Hematopoietic multipotent progenitor cell treated with erythropoietin and hydrocortisone succinate and interleukin-3 and kit ligand, for 6 days (in vitro differentiated cells): ENCODE results near the gene EP400.

ENCODE experiments used
- DNase-seq: peaks from one replicate; pipeline ENCODE4 v3.0.0-alpha.2; 2015

Gene EP400

DNA sequence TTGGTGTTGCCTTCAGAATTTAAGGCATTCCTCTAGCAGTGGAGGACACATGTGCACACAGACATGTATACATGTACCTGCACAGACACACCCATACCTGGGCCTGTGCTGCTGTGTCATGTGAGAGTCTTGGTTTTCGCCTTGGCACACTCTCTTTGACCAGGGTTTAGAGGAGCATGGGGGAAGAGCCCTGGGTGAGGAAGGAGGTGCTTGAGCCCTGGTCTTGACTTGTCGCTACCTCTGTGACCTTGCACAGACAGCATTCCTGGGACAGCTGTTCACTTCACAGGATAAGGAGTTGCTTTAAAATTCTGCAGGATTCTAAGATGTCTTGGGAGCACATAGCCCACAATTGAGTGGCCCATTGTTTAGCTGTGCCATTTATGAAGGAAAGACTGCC, 99.7 kb downstream of the EP400 start:
- no peak for DNase-seq

DNA sequence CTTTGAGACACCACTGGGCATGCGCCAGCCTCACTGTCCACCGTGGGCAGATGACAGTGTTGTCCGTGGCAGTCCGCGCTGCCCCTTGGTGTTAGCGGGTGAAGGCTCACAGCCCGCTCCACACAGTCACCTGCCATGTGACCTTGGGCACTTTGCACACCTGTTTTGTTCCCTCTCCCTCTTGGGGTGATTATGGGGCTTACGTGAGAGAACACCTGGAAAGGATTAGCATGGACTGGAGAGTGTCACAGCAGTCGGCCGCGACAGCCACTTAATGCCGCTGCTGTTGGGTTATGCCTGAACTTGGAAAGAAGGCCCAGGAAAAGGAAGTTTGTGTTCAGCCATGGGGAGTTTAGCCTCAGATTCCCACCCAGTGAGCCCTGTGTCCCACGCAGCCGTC, 100.1 kb downstream of the EP400 start:
- DNase-seq: no peak

DNA sequence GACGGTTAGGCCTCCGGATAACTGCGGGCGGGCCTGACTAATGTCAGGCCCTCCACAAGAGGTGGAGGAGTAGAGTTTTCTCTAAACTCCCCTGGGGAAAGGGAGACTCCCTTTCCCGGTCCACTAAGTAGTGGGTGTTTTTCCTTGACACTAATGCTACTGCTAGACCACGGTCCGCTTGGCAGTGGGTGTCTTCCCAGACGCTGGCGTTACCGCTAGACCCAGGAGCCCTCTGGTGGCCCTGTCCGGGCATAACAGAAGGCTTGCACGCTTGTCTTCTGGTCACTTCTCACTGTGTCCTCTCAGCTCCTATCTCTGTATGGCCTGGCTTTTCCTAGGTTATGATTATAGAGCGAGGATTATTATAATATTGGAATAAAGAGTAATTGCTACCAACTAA, 102.0 kb downstream of the EP400 start:
- peak; percentile 45 for DNase-seq

DNA sequence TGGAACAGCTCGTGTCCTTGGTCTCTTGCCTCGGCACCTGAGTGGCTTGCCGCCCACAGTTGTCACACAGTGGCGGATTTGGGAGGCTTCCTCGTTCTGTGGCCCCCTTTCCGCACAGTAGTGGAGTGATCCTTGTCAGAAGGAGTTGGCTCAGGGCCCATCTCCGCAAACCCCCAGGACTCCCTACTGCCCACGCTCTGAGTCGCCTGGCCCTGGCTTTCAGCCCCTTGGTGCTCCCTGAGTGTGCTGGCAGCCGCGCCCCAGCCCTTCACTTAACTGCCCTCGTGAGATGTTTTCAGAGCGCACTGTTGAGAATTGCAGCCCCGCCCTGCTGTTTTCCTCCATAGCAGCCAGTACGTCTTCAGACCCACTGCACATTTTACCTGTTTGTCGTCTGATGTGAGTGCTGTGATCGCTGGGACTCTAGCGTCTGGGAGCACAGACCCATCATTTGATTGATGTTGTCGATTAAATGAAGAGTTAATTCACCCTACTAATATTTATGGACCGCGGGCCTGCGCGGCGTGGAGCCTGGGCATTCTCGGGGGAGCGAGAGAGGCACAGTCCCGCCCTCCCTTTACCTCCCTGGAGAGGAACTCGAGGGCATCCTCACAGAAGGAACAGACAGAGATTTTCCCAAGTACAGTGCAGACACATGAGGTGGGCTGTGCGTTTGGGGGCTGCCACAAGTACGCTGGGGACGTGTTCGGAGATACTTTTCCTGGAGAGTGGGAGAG, 102.6 kb downstream of the EP400 start:
- no peak for DNase-seq

DNA sequence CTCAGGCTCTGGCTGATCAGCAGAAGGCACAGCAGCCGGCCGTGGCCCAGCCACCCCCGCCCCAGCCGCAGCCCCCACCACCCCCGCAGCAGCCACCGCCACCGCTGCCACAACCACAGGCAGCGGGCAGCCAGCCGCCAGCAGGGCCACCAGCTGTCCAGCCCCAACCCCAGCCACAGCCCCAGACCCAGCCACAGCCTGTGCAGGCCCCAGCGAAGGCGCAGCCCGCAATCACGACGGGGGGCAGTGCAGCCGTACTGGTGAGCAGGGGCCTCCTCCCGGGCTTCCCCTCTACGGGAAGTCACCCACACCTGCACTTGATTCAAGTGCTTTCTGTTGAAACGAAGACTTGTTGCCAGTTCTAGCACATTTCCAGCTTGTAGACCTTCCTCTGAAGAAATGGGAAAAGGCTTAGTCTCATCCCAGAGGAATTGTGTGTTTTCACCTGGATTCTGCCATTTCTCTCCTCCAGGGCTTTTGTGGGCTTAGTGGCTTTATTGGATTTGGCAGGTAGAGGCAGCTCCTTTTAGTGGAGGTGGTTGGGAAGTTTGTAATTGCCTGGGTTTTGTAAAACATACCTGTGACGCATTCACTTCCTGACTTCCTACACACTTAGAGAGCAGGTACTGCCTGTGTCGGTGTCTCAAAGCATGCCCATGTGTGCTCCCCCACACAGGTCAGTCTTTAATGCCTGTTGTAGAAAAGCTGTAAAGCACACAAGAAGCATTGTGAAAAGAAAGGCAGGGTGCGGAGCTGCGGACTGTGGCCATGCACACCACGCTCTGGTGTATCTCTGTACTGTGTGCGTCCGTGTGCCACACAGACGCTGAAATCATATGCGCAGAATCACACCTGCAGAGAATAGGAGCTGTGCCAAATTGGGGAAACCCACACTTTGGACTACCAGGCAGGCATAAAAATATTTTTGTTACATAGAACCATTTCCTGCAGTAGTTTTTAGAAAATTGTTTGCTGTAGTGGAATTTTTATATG, 103.9 kb downstream of the EP400 start:
- DNase-seq: no peak

DNA sequence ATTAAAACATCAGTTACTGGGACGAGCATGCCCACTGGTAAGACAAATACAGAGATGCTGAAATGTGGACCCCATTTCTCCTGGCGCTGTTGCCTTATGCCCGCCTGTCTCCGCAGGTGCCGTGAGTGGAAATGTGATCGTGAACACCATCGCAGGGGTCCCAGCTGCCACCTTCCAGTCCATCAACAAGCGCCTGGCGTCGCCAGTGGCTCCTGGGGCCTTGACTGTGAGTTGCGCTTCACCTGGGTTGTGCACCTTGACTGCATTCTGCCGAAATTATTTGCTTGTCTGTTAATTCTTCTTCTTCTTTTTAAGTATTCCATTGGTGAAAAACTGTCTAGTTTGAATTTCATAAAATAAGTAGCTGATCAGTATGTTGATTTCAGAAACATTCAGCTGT, 105.2 kb downstream of the EP400 start:
- DNase-seq: no peak

DNA sequence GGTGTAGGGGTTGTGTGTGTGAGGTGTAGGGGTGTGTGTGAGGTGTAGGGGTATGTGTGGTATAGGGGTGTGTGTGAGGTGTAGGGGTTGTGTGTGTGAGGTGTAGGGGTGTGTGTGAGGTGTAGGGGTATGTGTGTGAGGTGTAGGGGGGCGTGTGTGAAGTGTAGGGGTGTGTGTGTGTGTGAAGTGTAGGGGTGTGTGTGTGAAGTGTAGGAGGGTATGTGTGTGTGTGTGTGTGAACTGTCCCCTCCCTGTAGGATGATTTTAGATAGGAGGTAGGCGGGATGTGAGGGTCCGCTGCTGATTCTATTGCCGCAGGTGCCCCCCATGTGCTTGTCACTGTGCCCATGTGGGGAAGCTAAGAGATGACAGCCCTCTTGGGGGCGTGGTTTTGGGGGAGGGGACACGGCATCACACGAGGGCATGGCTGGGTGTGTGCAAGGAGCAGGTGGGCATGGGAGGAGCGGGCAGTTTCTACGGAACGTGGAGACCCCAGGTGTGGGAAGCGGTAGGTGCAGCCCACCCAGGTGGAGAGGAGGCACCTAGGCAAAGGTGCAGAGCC, 105.9 kb downstream of the EP400 start:
- DNase-seq: no peak

DNA sequence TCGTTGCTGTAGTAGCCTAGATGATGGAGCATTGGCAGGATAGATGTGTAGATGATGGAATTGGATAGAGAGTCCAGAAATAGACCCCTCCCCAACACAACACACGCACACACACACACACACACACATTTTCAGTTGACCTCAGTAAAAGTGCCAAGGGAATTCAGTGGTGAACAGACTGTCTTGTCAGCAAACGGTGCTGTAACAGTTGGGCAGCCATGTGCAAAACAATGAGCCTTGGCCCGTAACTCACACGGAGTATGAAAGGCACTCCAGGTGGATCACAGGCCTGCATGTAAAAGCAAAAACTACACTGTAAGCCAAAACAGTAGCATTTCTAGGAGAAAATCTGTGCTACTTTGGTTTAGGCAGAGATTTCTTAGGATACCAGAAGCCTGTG, 106.6 kb downstream of the EP400 start:
- no peak for DNase-seq

DNA sequence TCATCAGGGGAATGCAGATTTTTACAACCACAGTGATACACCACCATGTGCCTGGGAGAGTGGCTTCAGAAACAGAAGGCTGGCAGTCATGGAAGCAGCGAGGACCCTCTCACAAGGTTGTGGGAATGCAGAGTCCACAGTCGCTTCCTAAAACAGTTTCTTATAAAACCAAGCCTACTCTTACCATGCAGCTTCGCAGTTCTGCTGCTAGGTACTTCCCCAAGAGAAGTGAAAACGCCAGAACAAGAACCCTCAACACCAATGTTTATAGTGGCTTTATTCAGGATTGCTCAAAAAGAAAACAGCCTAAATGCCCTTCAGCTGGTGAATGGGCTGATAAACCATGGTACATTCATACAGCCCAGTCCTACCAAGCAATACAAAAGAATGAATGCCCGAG, 107.2 kb downstream of the EP400 start:
- no peak for DNase-seq

DNA sequence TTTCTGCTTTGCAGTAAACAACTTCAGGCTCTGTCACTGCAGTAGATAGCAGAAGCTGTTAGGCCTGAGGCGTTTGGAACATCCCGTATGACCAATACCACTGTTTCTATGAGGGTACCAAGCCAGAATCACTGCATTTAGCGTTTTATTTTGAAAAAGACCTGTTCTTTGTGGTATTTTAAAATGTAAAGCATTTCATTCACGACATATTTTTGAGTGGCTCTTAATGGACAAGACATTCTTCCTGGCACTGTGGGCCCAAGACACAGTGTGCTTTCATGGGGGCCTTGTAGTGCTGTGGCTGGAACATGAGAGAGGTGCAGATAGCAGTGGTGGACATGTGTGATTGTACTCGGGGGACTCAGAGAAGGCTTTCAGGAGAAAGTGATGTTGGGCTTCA, 107.9 kb downstream of the EP400 start:
- no peak for DNase-seq

DNA sequence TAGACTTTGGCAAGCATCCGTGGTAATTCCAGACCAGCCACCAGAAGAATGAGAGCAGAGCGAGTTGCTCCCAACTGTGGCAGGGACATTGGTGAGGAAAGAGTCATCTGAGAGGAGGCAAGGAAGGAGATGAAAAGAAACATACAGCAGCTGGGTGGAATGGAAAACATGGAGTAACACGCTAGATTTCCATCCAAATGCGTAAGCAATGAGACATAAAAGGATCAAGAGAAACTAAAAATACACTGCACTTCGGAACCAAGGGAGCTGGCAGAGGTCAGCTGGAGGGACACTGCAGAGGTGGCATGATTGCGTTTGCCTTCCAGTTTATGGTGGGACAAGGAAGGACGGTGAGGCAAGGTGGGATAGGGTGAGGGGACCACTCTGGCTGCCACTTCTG, 111.5 kb downstream of the EP400 start:
- DNase-seq: no peak

DNA sequence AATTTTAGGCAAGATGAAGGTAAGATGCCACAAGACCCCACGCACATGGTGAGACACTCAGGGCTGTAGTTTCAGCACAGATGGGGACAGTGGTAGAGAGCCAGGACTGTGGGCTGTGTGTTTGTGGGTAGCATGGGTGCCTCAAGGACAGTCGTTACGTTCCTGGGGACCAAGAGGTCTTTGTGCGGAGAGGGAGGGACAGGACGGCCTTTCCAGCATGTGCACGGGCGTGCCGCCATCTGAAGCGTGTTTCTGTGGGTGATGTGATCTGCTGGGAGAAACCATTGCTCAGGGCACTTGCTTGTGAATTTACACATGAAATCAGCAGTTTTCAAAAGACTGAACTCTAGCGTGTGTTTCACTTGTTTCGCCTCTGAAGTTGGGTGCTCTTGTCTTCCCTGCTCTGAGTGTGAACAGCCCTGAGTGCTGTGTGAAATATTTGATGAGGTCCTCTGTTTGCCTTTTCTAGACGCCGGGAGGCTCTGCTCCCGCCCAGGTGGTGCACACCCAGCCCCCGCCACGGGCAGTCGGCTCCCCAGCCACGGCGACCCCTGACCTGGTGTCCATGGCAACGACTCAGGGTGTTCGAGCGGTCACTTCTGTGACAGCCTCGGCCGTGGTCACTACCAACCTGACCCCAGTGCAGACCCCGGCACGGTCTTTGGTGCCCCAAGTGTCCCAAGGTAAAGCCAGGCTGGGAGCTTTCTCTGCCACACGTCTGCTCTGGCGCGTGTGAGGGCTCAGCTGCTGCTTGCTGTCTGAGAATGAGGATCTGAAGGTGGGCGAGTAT, 112.1 kb downstream of the EP400 start:
- DNase-seq: no peak

DNA sequence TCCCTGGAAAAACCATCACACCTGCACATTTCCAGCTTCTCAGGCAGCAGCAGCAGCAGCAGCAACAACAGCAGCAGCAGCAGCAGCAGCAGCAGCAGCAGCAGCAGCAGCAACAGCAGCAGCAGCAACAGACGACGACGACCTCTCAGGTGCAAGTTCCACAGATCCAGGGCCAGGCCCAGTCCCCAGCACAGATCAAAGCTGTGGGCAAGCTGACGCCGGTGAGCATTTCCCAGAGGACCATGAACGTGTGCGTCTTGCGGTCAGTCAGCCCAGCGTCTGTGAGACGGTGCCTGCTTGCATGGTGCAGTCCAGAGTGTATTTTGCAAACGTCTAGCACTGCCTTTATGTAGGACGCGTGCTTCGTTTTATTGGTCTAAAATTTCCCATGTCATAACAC, 112.7 kb downstream of the EP400 start:
- DNase-seq: no peak

DNA sequence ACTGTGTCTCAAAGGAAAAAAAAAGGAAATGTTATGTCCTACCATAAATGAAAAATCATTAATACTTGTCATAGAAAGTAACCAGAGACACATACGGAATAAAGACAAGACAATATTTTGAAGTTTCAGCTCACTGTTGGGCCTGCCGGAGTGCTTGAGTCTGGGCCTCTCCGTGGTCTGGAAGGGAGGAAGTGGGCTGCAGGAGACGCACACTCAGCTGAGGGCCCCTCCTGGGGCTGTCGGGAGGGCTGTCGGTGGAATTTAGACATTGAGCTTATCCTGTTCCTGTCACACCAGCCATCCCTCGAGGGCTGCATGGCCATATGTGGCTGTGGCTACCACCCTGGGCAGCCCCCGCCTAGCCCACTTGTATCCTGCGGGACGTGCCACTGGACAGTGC, 113.7 kb downstream of the EP400 start:
- DNase-seq: peak; percentile 12

DNA sequence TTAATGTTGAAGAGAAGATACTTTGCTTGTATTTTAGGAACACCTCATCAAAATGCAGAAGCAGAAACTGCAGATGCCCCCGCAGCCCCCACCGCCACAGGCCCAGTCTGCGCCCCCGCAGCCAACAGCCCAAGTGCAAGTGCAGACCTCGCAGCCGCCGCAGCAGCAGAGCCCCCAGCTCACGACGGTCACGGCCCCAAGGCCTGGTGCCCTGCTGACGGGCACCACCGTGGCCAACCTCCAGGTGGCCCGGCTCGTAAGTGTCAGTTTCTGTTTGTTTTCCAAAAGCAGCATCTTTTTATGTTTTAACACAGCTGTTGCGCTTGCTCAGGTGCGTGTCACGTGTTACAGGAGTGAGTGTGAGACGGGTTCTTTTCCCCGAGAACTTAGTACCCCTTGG, 114.9 kb downstream of the EP400 start:
- DNase-seq: no peak

DNA sequence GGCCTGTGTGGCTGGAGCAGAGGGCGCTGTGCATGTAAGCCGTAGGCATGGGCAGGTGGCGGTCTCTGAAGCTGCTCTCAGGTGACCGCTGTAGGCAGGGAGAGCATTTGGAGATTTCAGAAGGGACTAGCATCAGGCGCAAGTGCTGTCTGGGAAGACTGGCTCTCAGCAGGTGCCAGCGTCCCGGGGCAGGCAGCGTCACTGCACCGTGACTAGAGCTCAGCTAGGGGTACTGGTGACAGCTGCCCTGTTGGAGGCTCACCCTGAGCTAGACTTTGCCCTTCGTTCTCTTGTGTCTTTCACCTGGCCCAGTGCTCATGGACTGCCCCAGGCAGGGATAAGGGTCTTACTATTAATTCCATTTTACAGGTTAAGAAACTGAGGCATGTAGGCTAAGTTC, 115.5 kb downstream of the EP400 start:
- no peak for DNase-seq

DNA sequence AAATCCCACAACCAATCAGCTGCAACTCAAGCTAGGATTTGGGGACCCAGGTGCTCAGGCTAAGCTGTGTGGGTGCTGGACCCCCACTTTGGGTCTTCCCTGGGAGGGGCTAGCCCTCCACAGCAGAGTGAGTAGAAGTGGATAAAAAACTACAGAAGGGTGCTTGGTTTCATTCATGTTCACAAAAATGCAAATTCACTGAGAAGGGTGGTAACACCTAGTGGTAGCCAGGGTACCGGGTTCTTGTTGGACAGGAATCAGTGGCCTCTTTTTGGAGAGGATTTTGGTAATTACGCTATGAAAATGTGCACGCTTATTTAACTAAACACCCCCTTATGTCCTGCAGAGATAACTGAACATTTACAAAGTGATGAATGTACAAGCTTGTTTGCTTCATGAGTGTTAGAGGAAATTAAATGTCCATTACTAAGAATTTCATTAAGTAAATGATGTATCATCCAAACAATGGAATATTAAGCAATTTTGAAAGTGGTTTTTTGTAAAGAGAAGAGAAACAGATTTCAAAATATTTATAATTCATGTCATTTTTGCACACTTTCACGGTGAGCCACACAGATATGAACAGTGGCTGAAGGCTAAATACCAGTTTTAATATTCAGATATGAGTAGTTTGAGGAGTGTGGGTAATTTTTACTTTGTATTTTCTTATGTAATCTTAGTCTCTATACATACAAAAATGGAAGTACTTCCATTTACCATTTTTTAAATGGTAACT, 116.0 kb downstream of the EP400 start:
- DNase-seq: peak; percentile 10

DNA sequence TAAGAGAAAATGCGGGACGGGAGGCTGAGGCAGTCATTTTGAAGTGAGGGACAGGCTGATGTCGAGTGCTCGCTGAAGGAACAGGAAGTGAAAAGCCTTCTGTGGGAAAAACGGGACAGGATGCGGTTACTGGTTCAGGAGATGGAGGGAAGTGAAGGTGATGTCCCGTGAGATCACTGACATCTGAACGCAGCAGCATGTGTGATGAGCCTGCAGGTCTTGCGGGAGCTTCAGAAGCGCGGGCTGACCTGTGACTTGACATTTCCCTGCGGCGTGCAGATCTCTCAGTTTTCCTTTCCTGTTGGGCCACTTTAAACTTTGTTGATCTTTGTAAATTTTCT, 116.6 kb downstream of the EP400 start:
- peak; percentile 10 for DNase-seq

DNA sequence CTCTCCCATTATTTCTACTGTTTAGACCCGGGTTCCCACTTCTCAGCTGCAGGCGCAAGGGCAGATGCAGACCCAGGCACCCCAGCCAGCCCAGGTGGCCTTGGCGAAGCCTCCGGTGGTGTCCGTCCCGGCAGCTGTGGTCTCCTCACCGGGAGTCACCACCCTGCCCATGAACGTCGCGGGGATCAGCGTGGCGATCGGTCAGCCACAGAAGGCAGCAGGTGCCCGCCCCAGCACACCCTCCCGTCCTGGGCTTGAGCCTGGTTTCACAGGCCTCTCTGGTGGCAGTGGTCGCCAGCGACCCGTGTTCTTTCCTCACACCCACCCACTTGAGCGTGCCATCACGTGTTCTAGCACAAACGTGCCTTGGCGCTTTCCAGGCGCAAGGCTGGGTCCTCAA, 117.0 kb downstream of the EP400 start:
- DNase-seq: no peak

DNA sequence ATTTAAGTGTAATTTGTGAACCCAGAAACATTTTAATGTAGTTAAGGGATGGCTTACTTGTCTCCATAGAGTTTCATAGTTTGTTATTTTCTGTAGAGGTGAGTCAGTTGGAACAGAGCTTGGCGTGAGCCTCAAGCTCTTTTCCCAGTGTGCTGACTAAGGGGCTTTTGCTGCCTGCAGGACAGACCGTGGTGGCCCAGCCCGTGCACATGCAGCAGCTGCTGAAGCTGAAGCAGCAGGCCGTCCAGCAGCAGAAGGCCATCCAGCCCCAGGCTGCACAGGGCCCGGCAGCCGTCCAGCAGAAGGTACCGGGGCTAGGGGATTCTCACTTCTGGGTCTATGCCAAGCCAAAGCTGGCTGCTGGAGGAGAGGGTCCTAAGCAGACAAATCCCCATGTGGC, 117.4 kb downstream of the EP400 start:
- no peak for DNase-seq

DNA sequence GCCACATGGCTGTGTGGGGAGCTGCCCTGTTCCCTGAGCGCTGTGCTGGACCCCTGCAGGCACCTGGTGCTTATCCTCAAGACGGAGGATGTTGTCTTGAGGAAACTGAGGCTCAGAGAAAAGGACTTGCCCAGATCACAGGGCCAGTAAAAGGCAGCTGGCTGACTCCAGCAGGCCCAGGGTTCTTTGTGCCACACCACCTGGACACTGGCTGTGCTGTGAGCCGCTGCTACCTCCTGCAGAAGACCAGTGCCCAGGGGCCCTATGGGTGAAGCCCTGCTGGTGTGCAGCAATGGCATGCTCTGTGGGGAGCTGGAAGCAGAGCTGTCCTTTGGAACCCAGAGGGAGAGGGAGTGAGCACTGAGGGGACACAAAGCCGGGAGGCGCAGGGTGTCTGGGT, 118.5 kb downstream of the EP400 start:
- no peak for DNase-seq

DNA sequence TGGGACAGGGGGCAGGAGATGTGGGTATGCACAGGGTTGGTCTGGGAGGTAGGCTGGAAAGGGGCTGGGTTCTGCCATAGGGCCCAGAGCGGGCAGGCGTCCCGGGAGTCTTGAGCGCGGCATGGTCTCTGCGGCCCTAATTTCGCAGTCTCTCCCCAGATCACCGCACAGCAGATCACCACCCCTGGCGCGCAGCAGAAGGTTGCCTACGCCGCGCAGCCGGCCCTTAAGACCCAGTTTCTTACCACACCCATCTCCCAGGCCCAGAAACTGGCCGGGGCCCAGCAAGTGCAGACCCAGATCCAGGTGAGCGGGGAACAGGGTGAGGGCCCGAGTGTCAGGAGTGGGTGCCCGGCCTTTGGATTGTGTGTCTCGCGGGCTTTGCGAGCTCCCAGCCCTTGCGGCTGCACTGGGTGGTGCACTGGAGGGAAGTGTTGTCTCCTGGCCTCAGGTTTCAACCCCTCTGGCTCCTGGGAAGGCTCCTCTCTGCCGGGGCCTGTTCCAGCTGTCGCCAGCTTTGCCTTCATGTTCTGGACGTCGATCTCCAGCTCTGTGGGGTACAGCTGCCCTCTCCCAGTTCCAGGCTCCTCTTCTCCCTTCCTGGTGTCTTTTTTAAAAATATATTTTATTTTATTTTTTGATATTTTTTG, 119.7 kb downstream of the EP400 start:
- DNase-seq: no peak
